A549 (cell line): ENCODE data around the gene CTIF. TPM values are rescaled to one million over a fixed set of nuclear protein-coding genes. Genes with fewer than 3 reads are reported as not detected.

Experiments used
- ATAC-seq, 2 experiments: fragments of 200-7000 bp in 1 of 2; fragments of >200 bp in 1 of 2; cut with Nextera tagmentation in 1 of 2; cut with Tn5 transposase in 1 of 2; 3 replicates each; pipeline versions ENCODE4 v1.8.0 to v1.9.1; 2018 to 2020; ENCODE audit warnings: mild to moderate bottlenecking in 1 of 2, moderate library complexity in 1 of 2
- CTCF ChIA-PET: fragments of 300-600 bp; sonication (Branson Sonifier 250); formaldehyde crosslinking; extraction: SDS; loops from one replicate; lab custom pipeline; 2021; ENCODE audit warnings: antibody characterized with exemption, inconsistent platforms; lab: Yijun Ruan, JAX
- POLR2A ChIA-PET: fragments of 350-600 bp; formaldehyde crosslinking; extraction: SDS; loops from one replicate; lab custom pipeline; 2021; ENCODE audit warnings: antibody characterized with exemption, inconsistent platforms; lab: Yijun Ruan, JAX
- DNase-seq, 2 experiments: peaks; one replicate each; pipeline versions ENCODE4 v3.0.0 to v3.0.0-alpha.2; 2011 to 2016; ENCODE audit warnings: low read depth in 1 of 2, low spot score in 1 of 2
- FAIRE-seq: peaks from 2 replicates; lab custom pipeline; 2011; peaks lifted over from hg19 to GRCh38; lab: Jason Lieb, UNC
- H3K27ac ChIP-seq, 2 experiments: fragments of >200 bp; sonication (Bioruptor Twin); formaldehyde crosslinking; 3 replicates each; pipeline ENCODE4 v1.5.1; 2016 to 2017
- H3K4me1 ChIP-seq: fragments of >200 bp; sonication (Bioruptor Twin); formaldehyde crosslinking; 3 replicates; pipeline ENCODE4 v1.6.1; 2016
- H3K4me2 ChIP-seq: fragments of >200 bp; sonication (Bioruptor Twin); formaldehyde crosslinking; 3 replicates; pipeline ENCODE4 v1.6.1; 2016
- H3K4me3 ChIP-seq: fragments of >200 bp; sonication (Bioruptor Twin); formaldehyde crosslinking; 3 replicates; pipeline ENCODE4 v1.5.1; 2016
- H3K9me3 ChIP-seq: fragments of >200 bp; sonication (Bioruptor Twin); formaldehyde crosslinking; 3 replicates; pipeline ENCODE4 v1.6.1; 2016
- CBX2 ChIP-seq: fragments of 200-600 bp; sonication (generic); IDR thresholded peaks from 2 replicates; pipeline ENCODE4 v1.6.1; 2016; ENCODE audit warnings: low read depth, mild to moderate bottlenecking, borderline replicate concordance
- EP300 ChIP-seq, 2 experiments: fragments of >200 bp; sonication (Bioruptor Twin); formaldehyde crosslinking; IDR thresholded peaks; 2 replicates in 1 of 2; 3 replicates in 1 of 2; pipeline ENCODE4 v1.6.1; 2016 to 2017
- FOXS1 ChIP-seq: fragments of 250-450 bp; sonication (Bioruptor Pico); IDR thresholded peaks from 2 replicates; pipeline ENCODE4 v1.5.0; 2020; ENCODE audit warnings: mild to moderate bottlenecking, moderate library complexity
- HOXB13 ChIP-seq: fragments of 250-450 bp; sonication (Bioruptor Pico); IDR thresholded peaks from 2 replicates; pipeline ENCODE4 v1.5.0; 2020; ENCODE audit warnings: low read depth, mild to moderate bottlenecking, moderate library complexity
- JUN ChIP-seq, 2 experiments: fragments of >200 bp; sonication (Bioruptor Twin); formaldehyde crosslinking; IDR thresholded peaks; 2 replicates in 1 of 2; 3 replicates in 1 of 2; pipeline ENCODE4 v1.6.1; 2016 to 2017
- MAZ ChIP-seq: fragments of 150-350 bp; IDR thresholded peaks from 2 replicates; pipeline ENCODE4 v1.6.1; 2014; ENCODE audit warnings: antibody characterized with exemption, low read depth, low read length, borderline replicate concordance
- NR3C1 ChIP-seq: fragments of >200 bp; sonication (Bioruptor Twin); formaldehyde crosslinking; IDR thresholded peaks from 3 replicates; pipeline ENCODE4 v1.6.1; 2017
- RAD21 ChIP-seq, 2 experiments: fragments of >200 bp in 1 of 2; sonication (Bioruptor Twin) in 1 of 2; formaldehyde crosslinking in 1 of 2; IDR thresholded peaks in 1 of 2; conservative IDR thresholded peaks in 1 of 2; 2 replicates in 1 of 2; 3 replicates in 1 of 2; pipeline ENCODE4 v1.6.1; 2012 to 2018; ENCODE audit warnings: inconsistent platforms in 1 of 2
- ZFP36 ChIP-seq: fragments of 450-650 bp; IDR thresholded peaks from 2 replicates; pipeline ENCODE4 v1.6.1; 2014; ENCODE audit warnings: borderline replicate concordance; ENCODE audit not compliant: partially characterized antibody
- WGBS: methylation state at CpG from one replicate; pipeline ENCODE4 v1.1.6; 2017; ENCODE audit errors: missing lambda C conversion rate; 5-methylcytosine and 5-hydroxymethylcytosine counted together
- polyA plus RNA-seq, 4 experiments: library from polyadenylated mRNA; depleted of rRNA in 3 of 4; stranded (reverse); fragments of >200 nt; fragmentation: RNase III in 1 of 4; extraction: RNeasy Plus Mini Kit Qiagen cat#74134 plus additional on column Dnase treatment in 1 of 4; gene quantifications; 2 replicates in 3 of 4; 3 replicates in 1 of 4; pipeline ENCODE4 v1.2.3, GENCODE V29; 2011 to 2017
- TF ChIP-seq, protein P1 (sequence below): fragments of 250-450 bp; sonication (Bioruptor Pico); IDR thresholded peaks from 2 replicates; pipeline ENCODE4 v1.5.0; 2021; ENCODE audit warnings: mild to moderate bottlenecking, moderate library complexity, borderline replicate concordance
- TF ChIP-seq, protein P2 (sequence below): fragments of 450-650 bp; IDR thresholded peaks from 2 replicates; pipeline ENCODE4 v1.6.1; 2014; ENCODE audit warnings: antibody characterized with exemption
- TF ChIP-seq, protein P3 (sequence below): fragments of 150-350 bp; IDR thresholded peaks from 2 replicates; pipeline ENCODE4 v1.6.1; 2014; ENCODE audit warnings: low read depth, mild to moderate bottlenecking, low read length
- TF ChIP-seq, protein P4 (sequence below): fragments of >200 bp; sonication (Bioruptor Twin); formaldehyde crosslinking; IDR thresholded peaks from 3 replicates; pipeline ENCODE4 v1.6.1; 2016

CTIF gene
- polyA plus RNA-seq, 2 of the 4 experiments (the other 2 are of a cell fraction), result 17.0 to 24.7 TPM

DNA sequence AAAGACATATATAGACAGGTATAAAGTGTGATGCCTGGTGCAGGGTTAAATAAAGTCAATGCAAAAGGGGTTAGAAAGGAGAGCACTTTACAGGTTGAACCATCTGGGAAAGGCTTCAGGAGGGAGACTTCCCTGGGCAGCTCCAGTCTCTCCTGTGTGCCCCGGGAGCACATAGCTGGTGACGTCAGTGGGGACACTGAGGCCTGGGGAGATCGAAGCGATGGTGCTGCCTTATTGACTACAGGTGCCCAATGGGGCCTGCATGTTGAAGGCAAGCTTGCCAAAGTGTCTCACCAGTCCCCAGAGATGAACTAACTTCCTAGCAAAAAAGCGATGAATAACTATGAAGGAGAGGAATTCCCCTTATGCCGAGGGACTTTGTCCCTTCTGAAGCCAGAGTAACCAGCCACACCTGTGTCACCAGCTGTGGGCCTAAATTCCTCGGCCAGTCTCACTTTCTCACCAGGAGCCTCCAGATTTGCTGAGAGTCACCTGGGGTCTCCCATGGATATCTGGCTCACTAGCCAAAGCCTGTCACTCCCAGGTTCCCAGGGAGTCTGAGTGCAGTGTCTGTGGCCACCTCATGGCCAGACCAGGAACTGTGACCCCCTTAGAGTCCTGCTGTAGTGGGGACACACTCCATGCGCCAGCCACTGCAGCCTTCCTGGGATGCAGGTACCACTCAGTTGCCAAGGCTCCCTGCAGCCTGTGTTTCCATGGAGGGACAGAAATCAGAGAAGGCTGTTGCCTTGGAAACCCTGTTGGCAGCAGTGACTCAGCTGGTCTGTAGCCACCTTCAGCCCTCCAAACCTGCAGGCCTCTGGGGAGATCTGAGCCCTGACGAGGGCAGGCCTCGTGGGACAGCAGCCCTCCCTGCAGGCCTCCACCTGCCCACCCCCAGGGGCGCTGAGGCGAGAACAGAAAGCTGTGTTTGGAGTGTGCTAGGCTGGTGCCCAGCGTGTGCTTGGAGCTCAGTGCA lies 128.7 kb downstream of the CTIF start (continued):
- TF ChIP-seq, protein P1, sequence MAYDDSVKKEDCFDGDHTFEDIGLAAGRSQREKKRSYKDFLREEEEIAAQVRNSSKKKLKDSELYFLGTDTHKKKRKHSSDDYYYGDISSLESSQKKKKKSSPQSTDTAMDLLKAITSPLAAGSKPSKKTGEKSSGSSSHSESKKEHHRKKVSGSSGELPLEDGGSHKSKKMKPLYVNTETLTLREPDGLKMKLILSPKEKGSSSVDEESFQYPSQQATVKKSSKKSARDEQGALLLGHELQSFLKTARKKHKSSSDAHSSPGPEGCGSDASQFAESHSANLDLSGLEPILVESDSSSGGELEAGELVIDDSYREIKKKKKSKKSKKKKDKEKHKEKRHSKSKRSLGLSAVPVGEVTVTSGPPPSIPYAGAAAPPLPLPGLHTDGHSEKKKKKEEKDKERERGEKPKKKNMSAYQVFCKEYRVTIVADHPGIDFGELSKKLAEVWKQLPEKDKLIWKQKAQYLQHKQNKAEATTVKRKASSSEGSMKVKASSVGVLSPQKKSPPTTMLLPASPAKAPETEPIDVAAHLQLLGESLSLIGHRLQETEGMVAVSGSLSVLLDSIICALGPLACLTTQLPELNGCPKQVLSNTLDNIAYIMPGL, result no peak
- TF ChIP-seq, all 56 proteins: peak for 3

DNA sequence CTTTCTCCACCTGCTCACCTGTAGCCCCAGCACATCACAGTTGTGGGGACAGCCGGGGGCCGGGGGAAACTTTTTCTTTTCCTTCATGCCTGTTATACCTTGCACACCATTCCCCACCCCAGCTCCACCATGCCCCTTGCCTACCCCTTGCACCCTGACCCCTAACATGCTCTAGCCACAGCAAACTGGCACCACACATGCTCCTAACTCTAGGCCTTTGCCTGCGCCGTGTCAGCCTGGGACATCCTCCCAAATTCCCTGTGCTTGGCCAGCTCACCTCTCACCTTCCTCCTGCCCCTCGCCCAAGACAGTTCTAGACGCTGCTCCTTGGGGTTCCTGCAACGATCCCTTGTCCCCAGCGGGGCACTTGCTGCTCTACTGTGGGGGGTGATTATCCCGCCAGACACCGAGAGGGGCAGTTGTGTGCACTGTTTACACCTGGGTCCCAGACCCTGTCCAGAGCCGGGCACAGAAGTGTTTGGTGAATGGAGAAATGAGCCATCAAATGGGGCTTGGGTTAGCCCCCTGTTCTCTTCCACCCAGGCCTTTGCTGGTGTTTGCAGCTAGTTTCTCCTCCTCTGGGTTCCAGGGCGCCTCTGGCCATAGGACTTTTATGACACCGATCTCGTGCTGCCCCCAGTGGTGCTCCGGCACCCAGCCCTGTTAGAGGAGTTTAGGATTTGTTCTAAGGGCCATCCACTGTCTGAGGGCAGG lies 129.8 kb downstream of the CTIF start:
- ChIA-PET POLR2A (no interaction called here), CTCF (interaction anchor here (0.6 to 2.5 kb wide), 4 partner anchors 182 to 197 kb away, joined by 3 to 18 read pairs (median 4); no protein-coding TSS in a partner anchor)
- DNase-seq (no peak), FAIRE-seq (no peak), ATAC-seq (peak in 1 of 2 experiments; percentile 32; a peak in 1 of 6 replicates)
- Histone ChIP-seq H3K27ac (no peak overlapping the region), H3K4me1 (peaks cover 14% of the 10 kb centered on the region), H3K4me3 (no peak overlapping the region), H3K4me2 (no peak overlapping the region), H3K9me3 (peaks cover 6% of the 10 kb centered on the region; the same call in 2 of the 3 replicates)
- TF ChIP-seq RAD21 (conservative IDR thresholded peaks at IDR 0.05 in 1 of 2, IDR thresholded peaks at IDR 0.05 in 1 of 2), result 0 out of 5 replicates have a peak, but pooled peaks of 1 of the 2 experiments have one; percentile 5
- TF ChIP-seq, protein P1, result no peak
- 91% methylated on average over 14 of the region's 15 CpGs for WGBS

DNA sequence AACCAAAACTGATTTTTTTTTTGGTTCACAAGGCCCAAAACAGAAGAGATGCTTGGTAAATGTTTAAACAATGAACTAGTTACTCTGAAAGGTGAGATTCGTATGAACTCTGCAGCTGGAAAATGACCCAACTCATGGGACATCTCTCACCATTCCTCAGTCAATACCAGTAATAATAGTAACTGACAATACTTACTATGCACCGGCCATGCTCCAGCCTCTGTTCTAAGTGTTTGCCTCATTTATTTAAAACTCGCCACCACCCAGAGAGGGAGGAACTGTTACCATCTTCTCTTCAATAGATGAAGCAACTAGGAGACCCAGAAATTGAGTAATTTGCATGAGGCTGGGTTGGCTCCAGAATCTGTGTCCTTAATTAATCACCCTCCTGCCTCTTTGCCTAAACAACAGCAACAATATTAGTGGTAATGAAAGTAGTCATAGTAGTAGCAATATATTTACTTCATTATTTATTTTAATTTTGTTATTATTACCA lies 130.4 kb downstream of the CTIF start:
- CTCF ChIA-PET, result interaction anchor here (1.3 kb wide), 1 partner anchor 182 kb away, joined by 4 read pairs; no protein-coding TSS in a partner anchor
- peaks cover 10% of the 10 kb centered on the region for H3K4me1 ChIP-seq
- DNase-seq, result no peak
- no peak overlapping the region for H3K27ac ChIP-seq
- FAIRE-seq, result no peak
- POLR2A ChIA-PET, result no interaction called here
- 86% methylated on average over 3 of the region's 3 CpGs for WGBS
- H3K4me2 ChIP-seq, result no peak overlapping the region
- no peak overlapping the region for H3K4me3 ChIP-seq
- peaks cover 6% of the 10 kb centered on the region; the same call in 2 of the 3 replicates for H3K9me3 ChIP-seq
- ATAC-seq, result no peak
- TF ChIP-seq, protein P2, sequence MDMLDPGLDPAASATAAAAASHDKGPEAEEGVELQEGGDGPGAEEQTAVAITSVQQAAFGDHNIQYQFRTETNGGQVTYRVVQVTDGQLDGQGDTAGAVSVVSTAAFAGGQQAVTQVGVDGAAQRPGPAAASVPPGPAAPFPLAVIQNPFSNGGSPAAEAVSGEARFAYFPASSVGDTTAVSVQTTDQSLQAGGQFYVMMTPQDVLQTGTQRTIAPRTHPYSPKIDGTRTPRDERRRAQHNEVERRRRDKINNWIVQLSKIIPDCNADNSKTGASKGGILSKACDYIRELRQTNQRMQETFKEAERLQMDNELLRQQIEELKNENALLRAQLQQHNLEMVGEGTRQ, result no peak
- TF ChIP-seq MAZ (no peak), NR3C1 (no peak), ZFP36 (no peak), FOXS1 (no peak), HOXB13 (no peak), CBX2 (no peak), EP300 (IDR thresholded peaks at IDR 0.05) (no peak), JUN (IDR thresholded peaks at IDR 0.05) (no peak)
- TF ChIP-seq, protein P3, sequence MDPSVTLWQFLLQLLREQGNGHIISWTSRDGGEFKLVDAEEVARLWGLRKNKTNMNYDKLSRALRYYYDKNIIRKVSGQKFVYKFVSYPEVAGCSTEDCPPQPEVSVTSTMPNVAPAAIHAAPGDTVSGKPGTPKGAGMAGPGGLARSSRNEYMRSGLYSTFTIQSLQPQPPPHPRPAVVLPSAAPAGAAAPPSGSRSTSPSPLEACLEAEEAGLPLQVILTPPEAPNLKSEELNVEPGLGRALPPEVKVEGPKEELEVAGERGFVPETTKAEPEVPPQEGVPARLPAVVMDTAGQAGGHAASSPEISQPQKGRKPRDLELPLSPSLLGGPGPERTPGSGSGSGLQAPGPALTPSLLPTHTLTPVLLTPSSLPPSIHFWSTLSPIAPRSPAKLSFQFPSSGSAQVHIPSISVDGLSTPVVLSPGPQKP, result no peak
- TF ChIP-seq, protein P4, sequence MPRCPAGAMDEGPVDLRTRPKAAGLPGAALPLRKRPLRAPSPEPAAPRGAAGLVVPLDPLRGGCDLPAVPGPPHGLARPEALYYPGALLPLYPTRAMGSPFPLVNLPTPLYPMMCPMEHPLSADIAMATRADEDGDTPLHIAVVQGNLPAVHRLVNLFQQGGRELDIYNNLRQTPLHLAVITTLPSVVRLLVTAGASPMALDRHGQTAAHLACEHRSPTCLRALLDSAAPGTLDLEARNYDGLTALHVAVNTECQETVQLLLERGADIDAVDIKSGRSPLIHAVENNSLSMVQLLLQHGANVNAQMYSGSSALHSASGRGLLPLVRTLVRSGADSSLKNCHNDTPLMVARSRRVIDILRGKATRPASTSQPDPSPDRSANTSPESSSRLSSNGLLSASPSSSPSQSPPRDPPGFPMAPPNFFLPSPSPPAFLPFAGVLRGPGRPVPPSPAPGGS, result no peak
